Uterus (tissue), 2 donors: ENCODE results near the gene SMIM36.

Source experiments
- POLR2A ChIP-seq, 2 donors: fragments of 450-650 bp; IDR thresholded peaks; one replicate each; pipeline ENCODE4 v1.6.1; 2016; ENCODE audit warnings: antibody characterized with exemption in 2 of 2, mild to moderate bottlenecking in 1 of 2, moderate library complexity in 1 of 2
- TF ChIP-seq, protein P1 (sequence below), 4 experiments: fragments of 200-600 bp in 2 of 4; fragments of 450-650 bp in 2 of 4; sonication (generic) in 2 of 4; IDR thresholded peaks; one replicate each; pipeline ENCODE4 v1.5.1; 2016 to 2019; ENCODE audit warnings: antibody characterized with exemption in 4 of 4, mild to moderate bottlenecking in 2 of 4, moderate library complexity in 1 of 4

DNA sequence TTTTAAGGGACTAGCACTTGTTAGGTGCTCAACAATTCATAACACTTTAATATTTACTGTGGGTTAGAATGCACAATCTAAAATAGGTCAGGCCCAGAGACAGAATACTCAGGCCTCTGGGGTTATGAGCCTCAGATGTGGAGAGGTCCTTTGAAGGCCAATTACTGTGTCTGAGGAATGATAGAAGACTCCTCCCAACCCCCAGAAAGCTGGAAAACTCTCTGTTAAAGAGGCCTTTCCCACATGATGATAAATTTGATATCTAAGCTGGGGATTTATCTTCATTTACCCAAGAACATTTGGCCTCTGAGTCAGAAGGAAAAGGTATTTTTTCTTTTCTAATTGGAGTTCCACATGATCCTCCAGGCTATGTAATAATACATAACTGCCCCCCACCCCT is 48.5 kb downstream of the SMIM36 start:
- TF ChIP-seq, protein P1, sequence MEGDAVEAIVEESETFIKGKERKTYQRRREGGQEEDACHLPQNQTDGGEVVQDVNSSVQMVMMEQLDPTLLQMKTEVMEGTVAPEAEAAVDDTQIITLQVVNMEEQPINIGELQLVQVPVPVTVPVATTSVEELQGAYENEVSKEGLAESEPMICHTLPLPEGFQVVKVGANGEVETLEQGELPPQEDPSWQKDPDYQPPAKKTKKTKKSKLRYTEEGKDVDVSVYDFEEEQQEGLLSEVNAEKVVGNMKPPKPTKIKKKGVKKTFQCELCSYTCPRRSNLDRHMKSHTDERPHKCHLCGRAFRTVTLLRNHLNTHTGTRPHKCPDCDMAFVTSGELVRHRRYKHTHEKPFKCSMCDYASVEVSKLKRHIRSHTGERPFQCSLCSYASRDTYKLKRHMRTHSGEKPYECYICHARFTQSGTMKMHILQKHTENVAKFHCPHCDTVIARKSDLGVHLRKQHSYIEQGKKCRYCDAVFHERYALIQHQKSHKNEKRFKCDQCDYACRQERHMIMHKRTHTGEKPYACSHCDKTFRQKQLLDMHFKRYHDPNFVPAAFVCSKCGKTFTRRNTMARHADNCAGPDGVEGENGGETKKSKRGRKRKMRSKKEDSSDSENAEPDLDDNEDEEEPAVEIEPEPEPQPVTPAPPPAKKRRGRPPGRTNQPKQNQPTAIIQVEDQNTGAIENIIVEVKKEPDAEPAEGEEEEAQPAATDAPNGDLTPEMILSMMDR (IDR thresholded peaks at IDR 0.05), result no peak
- TF ChIP-seq POLR2A (IDR thresholded peaks at IDR 0.05), result no peak
